Measurements from ENCODE around the gene MEFV.

The MEFV gene

GRCh38 chr16:3256146-3256865 lies at the start of gene MEFV:
Gene MEFV, minus strand, starts transcription at chr16:3256633. Its CDS starts 46 bp downstream, at chr16:3256587.
- no peak for DNase-seq (ENCODE audit: low spot score)
- TF ChIP-seq, protein P1, sequence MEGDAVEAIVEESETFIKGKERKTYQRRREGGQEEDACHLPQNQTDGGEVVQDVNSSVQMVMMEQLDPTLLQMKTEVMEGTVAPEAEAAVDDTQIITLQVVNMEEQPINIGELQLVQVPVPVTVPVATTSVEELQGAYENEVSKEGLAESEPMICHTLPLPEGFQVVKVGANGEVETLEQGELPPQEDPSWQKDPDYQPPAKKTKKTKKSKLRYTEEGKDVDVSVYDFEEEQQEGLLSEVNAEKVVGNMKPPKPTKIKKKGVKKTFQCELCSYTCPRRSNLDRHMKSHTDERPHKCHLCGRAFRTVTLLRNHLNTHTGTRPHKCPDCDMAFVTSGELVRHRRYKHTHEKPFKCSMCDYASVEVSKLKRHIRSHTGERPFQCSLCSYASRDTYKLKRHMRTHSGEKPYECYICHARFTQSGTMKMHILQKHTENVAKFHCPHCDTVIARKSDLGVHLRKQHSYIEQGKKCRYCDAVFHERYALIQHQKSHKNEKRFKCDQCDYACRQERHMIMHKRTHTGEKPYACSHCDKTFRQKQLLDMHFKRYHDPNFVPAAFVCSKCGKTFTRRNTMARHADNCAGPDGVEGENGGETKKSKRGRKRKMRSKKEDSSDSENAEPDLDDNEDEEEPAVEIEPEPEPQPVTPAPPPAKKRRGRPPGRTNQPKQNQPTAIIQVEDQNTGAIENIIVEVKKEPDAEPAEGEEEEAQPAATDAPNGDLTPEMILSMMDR (IDR thresholded peaks at IDR 0.05; ENCODE audit: extremely low read depth, missing control alignments), result no peak

- TF ChIP-seq, protein P1 (IDR thresholded peaks at IDR 0.05; ENCODE audit: extremely low read depth, missing control alignments), result no peak
- no peak for DNase-seq (ENCODE audit: low spot score)
Measured at GRCh38 chr16:3306078-3306477, 49.6 kb upstream of the MEFV start.

DNA sequence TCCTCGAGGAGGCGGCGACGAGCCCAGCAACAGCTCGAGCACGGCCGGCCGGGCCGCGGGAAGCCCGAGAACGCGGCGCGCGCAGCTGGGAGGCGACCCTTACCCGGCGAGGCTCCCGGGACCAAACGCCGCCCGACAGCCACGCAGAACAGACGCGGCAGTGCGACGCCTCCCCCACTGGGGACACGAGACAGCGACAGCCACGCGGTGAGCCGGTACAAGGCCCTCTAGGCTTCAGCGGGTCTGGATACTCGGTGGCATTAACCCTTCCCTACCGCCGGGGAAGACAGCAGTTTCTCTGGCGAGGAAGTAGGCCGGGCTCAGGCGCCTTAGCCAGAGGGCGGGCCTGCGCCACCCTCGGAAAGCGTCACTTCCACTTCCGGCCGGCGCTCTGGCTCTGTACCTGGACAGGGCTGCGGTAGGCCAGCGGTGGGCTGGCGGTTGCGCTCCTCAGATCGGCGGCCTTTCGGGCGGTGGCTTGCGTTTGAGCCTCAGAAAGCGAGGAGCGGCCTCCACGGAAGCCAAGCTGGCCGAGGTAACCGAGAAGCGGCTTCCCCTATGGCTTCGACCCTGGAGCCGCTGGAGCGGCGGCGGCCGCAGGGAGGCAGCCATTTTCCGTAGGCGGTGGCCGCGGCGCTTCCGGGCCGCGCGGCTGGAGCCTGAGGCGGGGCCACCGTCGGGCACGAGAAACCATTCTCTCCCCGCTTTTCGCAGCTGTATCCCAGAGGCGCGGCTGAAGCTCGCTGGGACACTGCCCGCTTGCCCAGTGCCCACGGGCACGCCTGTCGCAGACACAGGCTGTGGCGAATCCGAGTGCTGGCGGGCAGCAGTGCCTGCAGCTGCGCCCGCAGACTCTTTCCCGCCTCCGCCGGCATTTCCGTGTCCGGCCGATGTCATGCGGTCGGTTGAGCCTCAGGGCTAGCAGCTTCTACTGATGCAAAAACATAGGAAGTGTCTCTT lies 49.0 kb upstream of the MEFV start, which contains the start of the genes TIGD7 and ZNF75A:
Gene TIGD7, minus strand, starts transcription at position 322 of the 960 bp plus-strand sequence. CDS start 4,816 bp downstream, outside the sequence.
Gene ZNF75A, plus strand, starts transcription at position 389 of the 960 bp plus-strand sequence. CDS start 2,932 bp downstream, outside the sequence.
- TF ChIP-seq, protein P1 (IDR thresholded peaks at IDR 0.05; ENCODE audit: extremely low read depth, missing control alignments), result no peak
- DNase-seq (ENCODE audit: low spot score), result peak; percentile 94

DNA sequence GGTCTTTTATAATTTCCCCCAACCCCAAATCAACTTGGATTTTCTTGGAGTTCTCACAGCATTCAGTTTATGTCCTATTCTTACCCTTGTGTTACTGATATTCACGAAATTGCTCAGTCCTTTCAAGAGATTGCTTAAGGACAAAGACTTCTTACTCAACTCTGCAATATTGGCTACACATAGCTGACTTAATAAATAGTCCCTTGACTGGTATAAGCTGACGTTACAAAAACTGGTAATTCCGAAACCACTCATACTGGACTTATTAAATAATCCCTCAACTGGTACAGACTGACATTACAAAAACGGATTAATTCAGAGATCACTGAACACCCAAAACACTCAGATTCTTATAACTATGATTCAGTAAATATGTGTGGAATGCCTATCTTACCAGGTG lies 47.9 kb upstream of the MEFV start:
- TF ChIP-seq, protein P1 (IDR thresholded peaks at IDR 0.05; ENCODE audit: extremely low read depth, missing control alignments), result no peak
- DNase-seq (ENCODE audit: low spot score), result no peak

GRCh38 chr16:3295783-3296182 lies 39.4 kb upstream of the MEFV start:
- TF ChIP-seq, protein P1 (IDR thresholded peaks at IDR 0.05; ENCODE audit: extremely low read depth, missing control alignments), result no peak
- DNase-seq (ENCODE audit: low spot score), result no peak

GRCh38 chr16:3295209-3295608 lies 38.8 kb upstream of the MEFV start:
- TF ChIP-seq, protein P1 (IDR thresholded peaks at IDR 0.05; ENCODE audit: extremely low read depth, missing control alignments), result no peak
- no peak for DNase-seq (ENCODE audit: low spot score)
